Colonic mucosa (tissue), 4 donors: ENCODE measurements around the gene SPATA12. TPM values are rescaled to one million over a fixed set of nuclear protein-coding genes. Genes with fewer than 3 reads are reported as not detected.

ENCODE experiments used
- DNase-seq: peaks from one replicate; pipeline ENCODE4 v3.0.0-alpha.2; 2020
- H3K27ac ChIP-seq: fragments of 200-600 bp; one replicate; pipeline ENCODE4 v1.8.0; 2021
- H3K27me3 ChIP-seq: fragments of 200-600 bp; one replicate; pipeline ENCODE4 v1.8.0; 2021
- H3K36me3 ChIP-seq: fragments of 200-600 bp; one replicate; pipeline ENCODE4 v1.8.0; 2021
- H3K4me1 ChIP-seq: fragments of 200-600 bp; one replicate; pipeline ENCODE4 v1.8.0; 2021; ENCODE audit warnings: mild to moderate bottlenecking
- H3K4me3 ChIP-seq: fragments of 200-600 bp; one replicate; pipeline ENCODE4 v1.8.0; 2021
- H3K9ac ChIP-seq, 2 donors: one replicate each; pipeline ENCODE4 v1.7.0; 2013; ENCODE audit warnings: control low read depth in 2 of 2, low read depth in 2 of 2, low read length in 2 of 2
- H3K9me3 ChIP-seq: fragments of 200-600 bp; one replicate; pipeline ENCODE4 v1.8.0; 2021
- CTCF ChIP-seq: fragments of 200-600 bp; IDR thresholded peaks from one replicate; pipeline ENCODE4 v1.8.0; 2022; ENCODE audit warnings: antibody characterized with exemption, mild to moderate bottlenecking
- intact Hi-C: fragments of 100-400 bp; cut with DNase I; formaldehyde crosslinking; loops from one replicate; pipeline ENCODE4 v1.14.1; 2022
- total RNA-seq, 2 donors: library from RNA; stranded (reverse); fragmentation: NEBNext Ultra II Directional in 1 of 2; extraction: Animal tissue kit (Norgen Biotek cat#: 25700) in 1 of 2; gene quantifications; one replicate each; pipeline ENCODE4 v1.2.1, GENCODE V29; 2021
- donor health status: healthy.
- donor health status: DM: no; HTN: no; CAD: no.
- donor health status: DM: no; HTN: no; CAD: no.

The SPATA12 gene
- total RNA-seq, 2 donors from 2014 or later, result 0.27 TPM; not detected in 1

GRCh38 chr3:57029924-57030323 is 30.5 kb upstream of the SPATA12 start:
- Histone ChIP-seq H3K4me3 (no peak overlapping the region), H3K27ac (no peak overlapping the region), H3K36me3 (no peaks in the 10 kb centered on the region), H3K9me3 (no peaks in the 10 kb centered on the region), H3K9ac (no peak overlapping the region), H3K27me3 (no peaks in the 10 kb centered on the region), H3K4me1 (peaks cover 8% of the 10 kb centered on the region)
- no peak for TF ChIP-seq CTCF
- intact Hi-C loops, result no loop called here
- DNase-seq, result no peak

GRCh38 chr3:57030721-57031120 is 29.7 kb upstream of the SPATA12 start:
- Histone ChIP-seq H3K4me1 (peaks cover 8% of the 10 kb centered on the region), H3K36me3 (no peaks in the 10 kb centered on the region), H3K9me3 (no peaks in the 10 kb centered on the region), H3K4me3 (no peak overlapping the region), H3K9ac (no peak overlapping the region), H3K27me3 (no peaks in the 10 kb centered on the region), H3K27ac (no peak overlapping the region)
- no peak for TF ChIP-seq CTCF
- peak; percentile 69 for DNase-seq
- intact Hi-C loops, result no loop called here

DNA sequence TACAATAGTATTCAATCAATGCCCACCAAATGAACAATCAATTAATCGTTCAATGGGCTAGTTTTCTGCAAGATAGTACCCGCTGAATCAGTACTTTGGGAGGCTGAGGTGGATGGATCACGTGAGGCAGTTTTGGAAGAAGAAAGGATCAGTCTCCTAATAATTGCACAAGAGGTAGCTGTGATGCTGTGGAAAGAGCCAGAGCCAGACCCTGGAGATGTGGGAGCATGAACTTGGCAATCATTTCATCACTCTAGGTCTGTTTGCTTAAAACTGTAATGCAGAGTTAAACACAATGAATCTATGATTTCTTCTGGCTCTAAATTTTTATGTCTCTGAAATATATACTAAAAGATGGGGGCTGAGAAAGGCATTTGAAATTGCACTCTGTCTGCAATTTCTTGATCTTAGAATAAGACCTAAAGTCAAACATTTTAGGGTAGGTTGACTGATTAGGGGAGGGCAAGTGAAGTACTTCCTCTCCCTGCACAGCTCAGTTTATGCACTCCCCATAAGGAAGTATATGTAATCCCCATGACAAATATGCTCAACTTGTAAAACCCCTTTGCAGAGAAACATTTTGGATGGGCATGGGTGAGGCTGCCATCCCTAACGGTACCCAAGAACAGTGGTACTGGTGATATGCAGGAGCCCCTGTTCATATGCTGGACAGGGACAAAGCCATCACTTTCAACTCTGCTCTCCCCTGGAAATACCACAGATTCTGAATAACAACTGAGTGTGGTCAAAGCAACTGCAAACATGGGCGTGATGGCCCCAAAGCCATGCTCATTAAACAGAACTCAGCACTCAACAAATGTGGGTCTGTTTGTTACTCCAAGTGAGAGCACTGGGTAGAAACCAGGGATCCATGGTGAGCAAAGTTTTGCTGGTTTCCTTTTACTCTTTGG is 28.6 kb upstream of the SPATA12 start:
- Histone ChIP-seq H3K36me3 (no peaks in the 10 kb centered on the region), H3K4me3 (no peak overlapping the region), H3K9me3 (no peaks in the 10 kb centered on the region), H3K4me1 (peaks cover 8% of the 10 kb centered on the region), H3K9ac (no peak overlapping the region), H3K27me3 (no peaks in the 10 kb centered on the region), H3K27ac (no peak overlapping the region)
- intact Hi-C loops, result no loop called here
- DNase-seq, result no peak
- TF ChIP-seq CTCF, result no peak

GRCh38 chr3:57036952-57037351 is 23.5 kb upstream of the SPATA12 start:
- no peak for TF ChIP-seq CTCF
- no peak for DNase-seq
- Histone ChIP-seq H3K36me3 (no peaks in the 10 kb centered on the region), H3K4me3 (no peak overlapping the region), H3K27ac (no peak overlapping the region), H3K9me3 (no peaks in the 10 kb centered on the region), H3K9ac (no peak overlapping the region), H3K4me1 (no peaks in the 10 kb centered on the region), H3K27me3 (no peaks in the 10 kb centered on the region)
- intact Hi-C loops, result no loop called here

GRCh38 chr3:57038466-57039164 is 21.8 kb upstream of the SPATA12 start:
- no peak overlapping the region for H3K4me3 ChIP-seq
- TF ChIP-seq CTCF, result no peak
- no peak overlapping the region for H3K27ac ChIP-seq
- no peaks in the 10 kb centered on the region for H3K9me3 ChIP-seq
- H3K27me3 ChIP-seq, result no peaks in the 10 kb centered on the region
- no peak for DNase-seq
- no peaks in the 10 kb centered on the region for H3K4me1 ChIP-seq
- no peaks in the 10 kb centered on the region for H3K36me3 ChIP-seq
- no peak overlapping the region for H3K9ac ChIP-seq
- intact Hi-C loops, result no loop called here
